Mucosa of descending colon (tissue), 3 donors: Measurements from ENCODE around the gene UHMK1. TPM values are rescaled to one million over a fixed set of nuclear protein-coding genes. Genes with fewer than 3 reads are reported as not detected.

Experiments used
- ATAC-seq: fragments of 200-7000 bp; cut with Tn5 transposase; one replicate; pipeline ENCODE4 v1.9.1; 2020; ENCODE audit warnings: mild to moderate bottlenecking, moderate library complexity
- DNase-seq, 3 donors: peaks; one replicate each; pipeline ENCODE4 v3.0.0-alpha.2; 2020
- H3K36me3 ChIP-seq: fragments of 200-600 bp; one replicate; pipeline ENCODE4 v1.8.0; 2021; ENCODE audit warnings: low read depth, mild to moderate bottlenecking
- H3K4me1 ChIP-seq: fragments of 200-600 bp; one replicate; pipeline ENCODE4 v1.8.0; 2021; ENCODE audit warnings: low read depth, mild to moderate bottlenecking
- H3K4me3 ChIP-seq: fragments of 200-600 bp; one replicate; pipeline ENCODE4 v1.8.0; 2021; ENCODE audit warnings: mild to moderate bottlenecking
- H3K9me3 ChIP-seq: fragments of 200-600 bp; one replicate; pipeline ENCODE4 v1.8.0; 2021; ENCODE audit warnings: mild to moderate bottlenecking
- intact Hi-C, 2 donors: fragments of 100-400 bp; cut with DNase I in 1 of 2; cut with micrococcal nuclease in 1 of 2; formaldehyde crosslinking; loops; one replicate each; pipeline versions ENCODE4 v1.11.0 to v1.11.1; 2022; cut with DNase I, micrococcal nuclease
- total RNA-seq, 3 donors: library from RNA; stranded (reverse); fragmentation: NEBNext Ultra II Directional in 2 of 3; extraction: Animal tissue kit (Norgen Biotek cat#: 25700) in 2 of 3; gene quantifications; one replicate each; pipeline versions ENCODE4 v1.2.1 to v1.2.4, GENCODE V29; 2021 to 2023
- TF ChIP-seq, protein P1 (sequence below): fragments of 200-600 bp; IDR thresholded peaks from one replicate; pipeline ENCODE4 v1.8.0; 2022; ENCODE audit warnings: antibody characterized with exemption, mild to moderate bottlenecking
- donor health status: DM: no; HTN: no; CAD: no; lungs with moderate emphysema.
- donor health status: DM: no; HTN: no; CAD: no.
- donor health status: DM: no; HTN: yes; CAD: no.

UHMK1 gene
- total RNA-seq, 3 donors from 2014 or later: 40.2 to 50.2 (median 45.8) TPM

DNA sequence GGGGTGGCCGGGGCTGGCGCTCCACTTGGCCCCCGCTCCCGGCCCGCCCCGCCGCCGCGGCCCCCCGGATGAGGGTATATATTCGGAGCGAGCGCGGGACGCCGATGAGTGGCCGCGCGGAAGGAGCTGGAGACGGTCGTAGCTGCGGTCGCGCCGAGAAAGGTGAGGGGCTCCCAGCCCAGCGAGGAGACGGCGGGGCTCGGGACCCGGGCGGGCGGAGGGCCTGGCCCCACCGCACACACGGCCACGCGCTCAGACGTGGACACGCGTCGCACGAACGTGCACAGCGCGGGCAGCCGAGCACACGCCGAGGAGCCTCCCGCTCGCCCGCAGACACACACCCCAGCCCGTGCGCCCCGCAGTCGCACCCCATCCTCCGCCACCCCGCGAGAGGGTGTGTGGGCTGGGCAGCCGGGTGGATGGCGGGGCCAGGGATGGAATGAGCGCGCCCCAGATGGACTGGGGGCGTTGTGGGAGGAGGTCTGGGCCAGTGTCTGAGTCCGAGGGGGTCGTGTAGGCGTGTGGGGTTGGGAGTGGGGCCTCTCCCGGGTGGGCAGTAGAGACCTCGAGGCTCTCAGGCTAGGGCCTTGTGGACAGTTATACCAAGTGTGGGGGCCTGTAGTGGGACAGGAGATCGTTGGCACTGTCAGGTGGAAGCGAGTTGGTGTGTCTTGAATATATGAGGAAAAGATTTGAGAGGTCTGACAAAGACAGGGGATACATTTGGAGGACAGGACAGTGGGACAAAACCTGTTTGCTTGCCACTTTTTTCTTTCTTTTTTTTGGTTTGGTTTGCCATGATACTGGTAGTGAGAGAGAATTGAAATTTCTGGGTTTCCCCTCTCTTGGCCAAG is 64.2 kb downstream of the UHMK1 start, which contains the start of gene UAP1:
UAP1 (plus strand) TSS at position 107 of the 854 bp plus-strand sequence. CDS start 4,347 bp downstream, outside the sequence.
- H3K36me3 ChIP-seq: peaks cover 3% of the 10 kb centered on the region
- DNase-seq: peak in 1 of 3 donors; percentile 38
- H3K4me3 ChIP-seq: peak within 1 kb of the TSS; percentile 87
- H3K4me1 ChIP-seq: peaks cover 39% of the 10 kb centered on the region
- H3K9me3 ChIP-seq: no peaks in the 10 kb centered on the region
- ATAC-seq: peak; percentile 50
- intact Hi-C loops: no loop called here
- TF ChIP-seq, protein P1, sequence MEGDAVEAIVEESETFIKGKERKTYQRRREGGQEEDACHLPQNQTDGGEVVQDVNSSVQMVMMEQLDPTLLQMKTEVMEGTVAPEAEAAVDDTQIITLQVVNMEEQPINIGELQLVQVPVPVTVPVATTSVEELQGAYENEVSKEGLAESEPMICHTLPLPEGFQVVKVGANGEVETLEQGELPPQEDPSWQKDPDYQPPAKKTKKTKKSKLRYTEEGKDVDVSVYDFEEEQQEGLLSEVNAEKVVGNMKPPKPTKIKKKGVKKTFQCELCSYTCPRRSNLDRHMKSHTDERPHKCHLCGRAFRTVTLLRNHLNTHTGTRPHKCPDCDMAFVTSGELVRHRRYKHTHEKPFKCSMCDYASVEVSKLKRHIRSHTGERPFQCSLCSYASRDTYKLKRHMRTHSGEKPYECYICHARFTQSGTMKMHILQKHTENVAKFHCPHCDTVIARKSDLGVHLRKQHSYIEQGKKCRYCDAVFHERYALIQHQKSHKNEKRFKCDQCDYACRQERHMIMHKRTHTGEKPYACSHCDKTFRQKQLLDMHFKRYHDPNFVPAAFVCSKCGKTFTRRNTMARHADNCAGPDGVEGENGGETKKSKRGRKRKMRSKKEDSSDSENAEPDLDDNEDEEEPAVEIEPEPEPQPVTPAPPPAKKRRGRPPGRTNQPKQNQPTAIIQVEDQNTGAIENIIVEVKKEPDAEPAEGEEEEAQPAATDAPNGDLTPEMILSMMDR: no peak

DNA sequence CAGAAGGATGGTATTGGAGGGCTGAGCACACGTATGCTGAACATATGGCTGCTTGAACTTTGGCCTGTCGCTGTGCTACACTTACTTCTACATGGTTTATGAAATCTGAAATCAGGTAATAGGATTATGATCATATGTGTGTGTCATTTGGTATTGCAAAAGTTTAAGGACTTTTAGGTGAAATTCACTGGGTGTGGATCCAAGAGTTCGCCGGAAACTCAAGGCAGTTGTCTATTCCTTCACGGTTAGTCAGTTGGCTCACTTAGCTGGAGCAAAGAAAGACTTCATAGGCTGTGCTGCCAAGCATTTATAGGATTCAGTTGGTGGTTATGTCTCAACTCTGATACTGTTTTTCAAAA is 64.8 kb downstream of the UHMK1 start:
- H3K9me3 ChIP-seq: no peaks in the 10 kb centered on the region
- TF ChIP-seq, protein P1: no peak
- peaks cover 45% of the 10 kb centered on the region for H3K4me1 ChIP-seq
- ATAC-seq (peak; percentile 46), DNase-seq (peak in 1 of 3 donors; percentile 64)
- H3K4me3 ChIP-seq: peak overlapping the region; percentile 87
- intact Hi-C loops: no loop called here
- H3K36me3 ChIP-seq: peaks cover 6% of the 10 kb centered on the region

DNA sequence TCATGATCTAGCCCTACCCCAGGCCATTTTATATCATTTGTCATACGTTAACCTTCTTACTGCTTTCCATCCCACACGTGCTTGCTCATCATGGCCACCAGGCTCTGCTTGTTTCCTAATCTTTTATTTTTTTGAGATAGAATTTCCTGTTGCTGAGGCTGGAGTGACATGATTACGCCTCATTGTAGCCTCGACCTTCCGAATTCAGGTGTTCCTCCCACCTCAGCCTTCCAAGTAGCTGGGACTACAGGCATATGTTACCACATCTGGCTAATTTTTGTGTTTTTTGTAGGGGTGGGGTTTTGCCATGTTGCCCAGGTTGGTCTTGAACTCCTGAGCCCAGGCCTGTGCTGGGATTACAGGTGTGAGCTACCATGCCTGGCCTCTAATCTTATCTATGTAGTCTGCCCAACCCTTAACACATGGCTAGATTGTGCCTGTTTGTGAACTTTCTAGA is 67.2 kb downstream of the UHMK1 start:
- Histone ChIP-seq H3K9me3 (no peaks in the 10 kb centered on the region), H3K4me3 (no peak overlapping the region), H3K36me3 (peaks cover 6% of the 10 kb centered on the region), H3K4me1 (peaks cover 56% of the 10 kb centered on the region)
- TF ChIP-seq, protein P1: no peak
- DNase-seq (no peak), ATAC-seq (no peak)
- intact Hi-C loops: no loop called here

DNA sequence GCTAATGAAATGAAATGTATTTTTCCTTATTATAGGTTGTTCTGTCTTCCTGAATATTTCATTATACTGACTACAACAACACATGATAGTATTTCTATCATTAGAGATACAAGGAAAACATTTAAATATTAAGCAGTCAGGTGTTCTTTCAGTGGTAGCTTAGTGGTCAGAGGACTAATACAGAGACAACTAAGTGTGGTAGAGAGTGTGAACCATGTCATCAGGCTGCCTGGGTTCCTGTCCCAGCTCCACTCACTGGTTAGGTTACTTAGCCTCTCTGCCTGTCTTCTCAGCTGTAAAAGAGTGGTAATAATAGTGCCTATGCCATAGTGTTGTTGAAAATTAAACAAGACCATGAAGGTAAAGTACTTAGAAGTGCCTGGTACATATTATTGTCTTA is 67.8 kb downstream of the UHMK1 start:
- no peak overlapping the region for H3K4me3 ChIP-seq

DNA sequence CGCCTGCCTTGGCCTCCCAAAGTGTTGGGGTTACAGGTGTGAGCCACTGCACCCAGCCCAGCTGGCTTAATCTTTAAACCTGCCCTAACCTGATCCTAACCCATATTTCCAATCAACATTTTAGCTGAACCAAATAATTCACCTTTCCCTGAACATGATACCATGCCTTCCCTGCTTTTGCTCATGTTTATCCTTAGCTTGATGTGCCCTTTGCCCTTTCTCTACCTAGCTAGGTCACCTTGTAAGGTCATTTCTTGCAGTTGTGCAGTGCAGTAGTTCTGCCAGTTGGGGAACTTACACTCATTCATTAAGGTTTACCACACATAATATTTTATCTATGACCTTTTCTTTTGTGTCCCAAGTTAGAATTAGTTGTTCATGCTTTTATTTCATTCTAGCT is 69.3 kb downstream of the UHMK1 start:
- no peak for ATAC-seq
- Histone ChIP-seq H3K9me3 (no peaks in the 10 kb centered on the region), H3K4me1 (peaks cover 59% of the 10 kb centered on the region), H3K36me3 (peaks cover 3% of the 10 kb centered on the region), H3K4me3 (no peak overlapping the region)
- TF ChIP-seq, protein P1: no peak
- intact Hi-C loops: no loop called here
- DNase-seq: no peak

More for the DNA sequence above, 67.8 kb downstream of the UHMK1 start:
- ATAC-seq (no peak), DNase-seq (no peak)
- Histone ChIP-seq H3K36me3 (peaks cover 6% of the 10 kb centered on the region), H3K4me1 (peaks cover 58% of the 10 kb centered on the region), H3K9me3 (no peaks in the 10 kb centered on the region)
- TF ChIP-seq, protein P1: no peak
- intact Hi-C loops: no loop called here
